BLaER1 treated with 17β-estradiol and CSF1 and Interleukin-3, amounts not matched to agents 10 nM and 100 nM (cell line): ENCODE results near the gene SELENOI.
"Not testable (repeated sequence)": the region's sequence is repeated elsewhere in the genome, so short reads cannot be mapped to it uniquely, and the experiment has no call there.

Experiments
- H3K27ac ChIP-seq, 11 experiments: shearing (Covaris generic); formaldehyde crosslinking; 2 replicates each; pipeline ENCODE4 v1.8.1; 2022
- H3K27me3 ChIP-seq, 11 experiments: shearing (Covaris generic); formaldehyde crosslinking; 2 replicates each; pipeline ENCODE4 v1.8.1; 2022
- H3K36me3 ChIP-seq, 11 experiments: shearing (Covaris generic); formaldehyde crosslinking; 2 replicates each; pipeline ENCODE4 v1.8.1; 2022
- H3K4me1 ChIP-seq, 10 experiments: shearing (Covaris generic); formaldehyde crosslinking; 2 replicates each; pipeline ENCODE4 v1.8.1; 2022
- H3K4me2 ChIP-seq, 11 experiments: shearing (Covaris generic); formaldehyde crosslinking; 2 replicates each; pipeline ENCODE4 v1.8.1; 2022
- H3K4me3 ChIP-seq, 10 experiments: shearing (Covaris generic); formaldehyde crosslinking; 2 replicates each; pipeline ENCODE4 v1.8.1; 2022
- H3K9ac ChIP-seq, 11 experiments: shearing (Covaris generic); formaldehyde crosslinking; 2 replicates each; pipeline ENCODE4 v1.8.1; 2022
- H3K9me3 ChIP-seq, 11 experiments: shearing (Covaris generic); formaldehyde crosslinking; replicated peaks in 1 of 11; 2 replicates each; pipeline ENCODE4 v1.8.1; 2022
- H4K20me1 ChIP-seq, 11 experiments: shearing (Covaris generic); formaldehyde crosslinking; 2 replicates each; pipeline ENCODE4 v1.8.1; 2022
- Cebpa-rat ChIP-seq, 11 experiments: shearing (Covaris generic); IDR thresholded peaks; 2 replicates each; pipeline ENCODE4 v1.8.1; 2022

SELENOI gene

DNA sequence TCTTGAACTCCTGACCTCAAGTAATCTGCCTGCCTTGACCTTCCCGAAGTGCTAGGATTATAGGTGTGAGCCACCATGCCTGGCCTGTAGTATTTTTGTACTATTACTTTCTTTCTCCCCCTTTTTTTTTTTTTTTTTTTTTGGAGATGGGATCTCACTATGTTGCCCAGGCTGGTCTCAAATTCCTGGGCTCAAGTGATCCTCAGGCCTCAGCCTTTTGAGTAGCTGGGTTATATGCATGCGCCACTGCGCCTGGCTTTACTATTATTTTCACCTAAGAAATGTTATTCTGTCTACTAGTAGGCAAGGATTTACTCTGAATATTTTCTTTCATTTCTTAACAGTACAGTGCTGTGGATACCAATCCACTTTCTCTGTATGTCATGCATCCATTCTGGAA, 18.0 kb downstream of the SELENOI start:
- peaks cover 0 to 1% (median 0%) of the 10 kb centered on the region in 10 experiments; a peak in 1 of 20 replicates for H3K4me1 ChIP-seq
- no peak for TF ChIP-seq Cebpa-rat (IDR thresholded peaks at IDR 0.05)
- H3K36me3 ChIP-seq = peaks cover 52 to 97% (median 77%) of the 10 kb centered on the region in 11 experiments
- no peak overlapping the region for H3K4me3 ChIP-seq
- peaks cover 0 to 13% (median 2%) of the 10 kb centered on the region in 11 experiments; a peak in 12 of 22 replicates for H3K9me3 ChIP-seq
- H4K20me1 ChIP-seq = peaks cover 9 to 72% (median 60%) of the 10 kb centered on the region in 11 experiments; a peak in 21 of 22 replicates
- H3K9ac ChIP-seq = no peak overlapping the region
- no peak overlapping the region for H3K4me2 ChIP-seq
- H3K27me3 ChIP-seq = no peaks in the 10 kb centered on the region
- no peak overlapping the region for H3K27ac ChIP-seq

DNA sequence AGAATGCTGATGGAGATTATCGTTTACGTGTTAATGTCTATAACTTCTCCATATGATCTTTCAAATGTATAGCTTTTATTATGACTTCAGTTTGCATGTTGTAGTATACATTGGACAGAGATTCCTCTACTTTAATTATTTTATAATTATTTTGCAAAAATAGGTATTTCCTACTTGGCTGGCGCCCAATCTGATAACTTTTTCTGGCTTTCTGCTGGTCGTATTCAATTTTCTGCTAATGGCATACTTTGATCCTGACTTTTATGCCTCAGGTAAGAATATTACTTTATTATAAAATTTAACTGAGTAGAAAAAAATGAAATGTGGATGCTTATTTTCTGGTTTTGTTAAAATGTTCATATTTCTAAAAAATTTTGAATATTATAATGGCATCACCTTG, 18.7 kb downstream of the SELENOI start:
- Histone ChIP-seq H3K36me3 (peaks cover 58 to 97% (median 77%) of the 10 kb centered on the region in 11 experiments), H3K9me3 (peaks cover 5 to 20% (median 9%) of the 10 kb centered on the region in 11 experiments; a peak in 16 of 22 replicates), H3K4me1 (no peaks in the 10 kb centered on the region), H3K9ac (no peak overlapping the region), H3K4me3 (no peak overlapping the region), H4K20me1 (peaks cover 9 to 65% (median 52%) of the 10 kb centered on the region in 11 experiments; a peak in 20 of 22 replicates), H3K27ac (no peak overlapping the region), H3K27me3 (no peaks in the 10 kb centered on the region), H3K4me2 (no peak overlapping the region)
- TF ChIP-seq Cebpa-rat (IDR thresholded peaks at IDR 0.05) = no peak

DNA sequence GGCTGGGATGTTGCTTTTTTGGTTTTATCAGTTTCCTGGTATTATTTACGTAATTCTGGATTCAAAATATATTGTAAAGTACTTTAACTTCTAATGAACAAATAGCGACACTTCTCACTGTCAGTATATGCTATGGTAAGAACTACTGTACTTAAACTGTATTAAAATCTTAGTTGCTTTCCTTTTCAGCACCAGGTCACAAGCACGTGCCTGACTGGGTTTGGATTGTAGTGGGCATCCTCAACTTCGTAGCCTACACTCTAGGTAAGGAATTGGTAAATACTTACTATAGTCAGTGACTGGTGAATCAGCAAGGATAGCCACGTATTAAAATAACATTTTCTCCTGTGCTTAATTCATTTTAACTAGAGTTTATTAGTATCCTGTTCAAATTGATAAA, 21.0 kb downstream of the SELENOI start:
- H3K36me3 ChIP-seq = peaks cover 52 to 81% (median 73%) of the 10 kb centered on the region in 11 experiments
- TF ChIP-seq Cebpa-rat (IDR thresholded peaks at IDR 0.05) = no peak
- no peak overlapping the region for H3K4me3 ChIP-seq
- no peak overlapping the region for H3K9ac ChIP-seq
- H3K4me1 ChIP-seq = peaks cover 0 to 1% (median 0%) of the 10 kb centered on the region in 10 experiments; a peak in 3 of 20 replicates
- peaks cover 9 to 33% (median 15%) of the 10 kb centered on the region in 11 experiments; a peak in 18 of 22 replicates for H3K9me3 ChIP-seq
- no peak overlapping the region for H3K4me2 ChIP-seq
- no peak overlapping the region for H3K27ac ChIP-seq
- peaks cover 0 to 42% (median 31%) of the 10 kb centered on the region in 11 experiments; a peak in 19 of 22 replicates for H4K20me1 ChIP-seq
- no peaks in the 10 kb centered on the region for H3K27me3 ChIP-seq

DNA sequence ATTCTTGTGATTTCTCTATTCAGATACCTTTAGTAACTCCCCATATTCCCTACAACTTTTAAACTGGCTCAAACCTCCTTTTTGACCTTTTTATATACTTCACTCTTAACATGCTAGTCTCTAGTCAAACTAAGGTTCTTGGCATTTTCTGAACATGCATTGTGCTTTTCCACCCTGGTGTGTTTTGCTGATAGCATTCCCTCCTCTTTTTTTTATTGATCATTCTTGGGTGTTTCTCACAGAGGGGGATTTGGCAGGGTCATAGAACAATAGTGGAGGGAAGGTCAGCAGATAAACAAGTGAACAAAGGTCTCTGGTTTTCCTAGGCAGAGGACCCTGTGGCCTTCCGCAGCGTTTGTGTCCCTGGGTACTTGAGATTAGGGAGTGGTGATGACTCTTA, 23.7 kb downstream of the SELENOI start:
- Histone ChIP-seq H3K4me1 (peaks cover 0 to 28% (median 17%) of the 10 kb centered on the region in 10 experiments; a peak in 10 of 20 replicates), H4K20me1 (peaks cover 0 to 17% (median 7%) of the 10 kb centered on the region in 11 experiments; a peak in 10 of 22 replicates), H3K9me3 (peaks cover 9 to 37% (median 22%) of the 10 kb centered on the region in 11 experiments; a peak in 18 of 22 replicates), H3K36me3 (peaks cover 77 to 83% (median 81%) of the 10 kb centered on the region in 11 experiments)
- not testable (repeated sequence) for H3K4me3 ChIP-seq, H3K4me2 ChIP-seq, H3K27ac ChIP-seq, H3K9ac ChIP-seq, H3K27me3 ChIP-seq

DNA sequence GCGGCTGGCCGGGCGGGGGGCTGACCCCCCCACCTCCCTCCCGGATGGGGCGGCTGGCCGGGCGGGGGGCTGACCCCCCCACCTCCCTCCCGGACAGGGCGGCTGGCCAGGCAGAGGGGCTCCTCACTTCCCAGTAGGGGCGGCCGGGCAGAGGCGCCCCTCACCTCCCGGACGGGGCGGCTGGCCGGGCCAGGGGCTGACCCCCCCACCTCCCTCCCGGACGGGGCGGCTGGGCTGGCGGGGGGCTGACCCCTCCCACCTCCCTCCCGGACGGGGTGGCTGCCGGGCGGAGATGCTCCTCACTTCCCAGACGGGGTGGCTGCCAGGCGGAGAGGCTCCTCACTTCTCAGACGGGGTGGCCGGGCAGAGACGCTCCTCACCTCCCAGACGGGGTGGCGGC, 25.0 kb downstream of the SELENOI start:
- Histone ChIP-seq H3K36me3 (peaks cover 79 to 83% (median 82%) of the 10 kb centered on the region in 11 experiments), H3K4me1 (peaks cover 0 to 40% (median 20%) of the 10 kb centered on the region in 10 experiments; a peak in 10 of 20 replicates), H3K9me3 (peaks cover 9 to 40% (median 27%) of the 10 kb centered on the region in 11 experiments; a peak in 18 of 22 replicates)
- H3K27ac ChIP-seq, H3K4me2 ChIP-seq, H3K27me3 ChIP-seq, H3K4me3 ChIP-seq, H4K20me1 ChIP-seq, H3K9ac ChIP-seq: not testable (repeated sequence)

DNA sequence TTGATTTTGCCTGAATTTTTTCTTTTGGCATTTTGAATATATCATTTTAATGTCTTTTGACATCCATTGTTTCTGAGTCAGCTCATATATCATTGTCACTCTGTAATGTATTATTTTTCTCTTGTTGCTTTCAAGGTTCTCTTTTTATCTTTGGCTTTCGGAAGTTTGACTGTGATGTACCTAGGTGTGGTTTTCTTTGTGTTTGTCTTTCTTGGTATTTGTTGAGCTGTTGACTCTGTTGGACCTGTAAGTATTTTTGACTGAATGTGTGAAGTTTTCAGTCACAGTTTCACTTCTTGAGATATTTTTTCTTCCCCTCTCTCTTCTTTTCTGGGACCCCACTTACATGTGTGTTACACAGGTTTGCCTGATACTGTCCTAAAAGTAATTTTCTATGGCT, 30.9 kb downstream of the SELENOI start:
- 0 out of 22 replicates have a peak overlapping the region, but pooled peaks of 1 of the 11 experiments have one; percentile 40 for H3K4me2 ChIP-seq
- peaks cover 3 to 59% (median 23%) of the 10 kb centered on the region in 10 experiments; a peak in 16 of 20 replicates for H3K4me1 ChIP-seq
- H3K36me3 ChIP-seq = peaks cover 81 to 100% (median 93%) of the 10 kb centered on the region in 11 experiments
- H3K9me3 ChIP-seq = peaks cover 0 to 35% (median 15%) of the 10 kb centered on the region in 11 experiments; a peak in 18 of 22 replicates
- no peak overlapping the region for H3K9ac ChIP-seq
- H3K4me3 ChIP-seq = no peak overlapping the region
- no peak overlapping the region for H3K27ac ChIP-seq
- peaks cover 0 to 7% (median 0%) of the 10 kb centered on the region in 11 experiments; a peak in 2 of 22 replicates for H4K20me1 ChIP-seq
- H3K27me3 ChIP-seq = no peaks in the 10 kb centered on the region
- no peak for TF ChIP-seq Cebpa-rat (IDR thresholded peaks at IDR 0.05)

DNA sequence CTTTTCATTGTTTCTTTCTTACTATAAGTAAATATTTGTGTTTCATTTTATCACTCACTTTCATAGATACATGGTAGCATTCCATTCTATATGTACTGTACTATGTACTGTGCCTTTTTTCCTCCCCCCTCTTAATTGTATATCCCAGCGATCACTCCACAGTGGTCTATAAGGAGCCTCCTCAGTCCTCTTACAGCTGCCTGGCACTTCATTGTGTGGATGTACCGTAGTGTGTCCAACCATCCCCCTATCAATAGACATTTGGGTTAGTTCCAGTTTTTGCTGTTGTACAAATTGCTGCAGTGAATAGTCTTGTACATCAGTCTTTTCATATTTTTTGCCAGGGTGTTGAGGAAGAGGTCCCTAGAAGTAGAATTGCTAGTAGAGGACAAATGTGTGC, 34.3 kb downstream of the SELENOI start:
- Histone ChIP-seq H3K4me3 (no peak overlapping the region), H3K4me1 (peaks cover 5 to 30% (median 18%) of the 10 kb centered on the region in 10 experiments; a peak in 17 of 20 replicates), H3K27ac (no peak overlapping the region), H3K9ac (no peak overlapping the region), H3K36me3 (peaks cover 55 to 100% (median 91%) of the 10 kb centered on the region in 11 experiments), H3K9me3 (peaks cover 0 to 19% (median 7%) of the 10 kb centered on the region in 11 experiments; a peak in 7 of 22 replicates), H4K20me1 (peaks cover 0 to 7% (median 0%) of the 10 kb centered on the region in 11 experiments; a peak in 1 of 22 replicates), H3K27me3 (no peaks in the 10 kb centered on the region), H3K4me2 (no peak overlapping the region)
- no peak for TF ChIP-seq Cebpa-rat (IDR thresholded peaks at IDR 0.05)

DNA sequence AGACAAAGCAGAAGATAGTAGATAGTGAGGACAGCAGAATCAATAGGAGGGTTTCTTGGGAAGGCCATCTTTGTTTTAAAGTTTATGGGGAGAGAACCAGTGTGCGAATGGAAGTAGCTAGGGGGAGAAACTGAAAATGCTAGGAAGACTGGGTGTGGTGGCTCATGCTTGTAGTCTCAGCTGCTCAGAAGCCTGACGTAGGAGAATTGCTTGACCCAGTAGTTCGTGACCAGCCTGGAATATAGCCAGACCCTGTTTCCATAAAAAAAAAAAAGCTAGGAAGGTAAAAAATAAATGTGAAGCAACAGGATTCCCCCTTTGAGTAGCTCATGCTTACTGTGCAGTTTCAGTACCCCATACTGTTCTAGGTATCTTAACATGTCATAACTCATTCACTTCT, 36.6 kb downstream of the SELENOI start:
- no peak for TF ChIP-seq Cebpa-rat (IDR thresholded peaks at IDR 0.05)
- Histone ChIP-seq H3K9ac (no peak overlapping the region), H3K27me3 (no peaks in the 10 kb centered on the region), H4K20me1 (peaks cover 0 to 7% (median 0%) of the 10 kb centered on the region in 11 experiments; a peak in 1 of 22 replicates), H3K27ac (0 out of 22 replicates have a peak overlapping the region, but pooled peaks of 1 of the 11 experiments have one; percentile 21), H3K36me3 (peaks cover 56 to 100% (median 91%) of the 10 kb centered on the region in 11 experiments), H3K4me3 (no peak overlapping the region), H3K4me1 (peaks cover 0 to 30% (median 8%) of the 10 kb centered on the region in 10 experiments; a peak in 14 of 20 replicates), H3K4me2 (peak overlapping the region in 4 of 11 experiments; percentile 10 to 67 (median 62); a peak in 7 of 22 replicates), H3K9me3 (no peaks in the 10 kb centered on the region)

DNA sequence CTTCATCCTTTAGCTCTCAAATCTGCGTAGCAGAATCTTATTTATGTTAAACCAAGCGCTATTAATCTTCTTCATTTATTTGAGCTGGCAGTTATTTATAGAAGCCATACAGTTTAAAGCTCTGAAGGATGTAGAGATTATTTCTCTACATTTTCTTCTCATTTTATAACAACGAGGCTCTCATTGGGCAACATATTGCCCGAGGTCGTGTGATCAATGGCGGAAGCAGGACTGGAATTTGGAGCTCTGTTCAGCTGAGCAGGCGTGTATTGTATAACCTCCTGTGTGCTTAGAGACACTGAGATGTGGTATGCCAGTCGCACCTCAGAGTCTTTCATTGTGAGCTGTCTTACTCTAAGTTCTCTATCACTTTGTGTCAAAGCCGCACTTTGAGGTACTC, 38.2 kb downstream of the SELENOI start:
- Histone ChIP-seq H3K27ac (no peak overlapping the region), H3K4me1 (peaks cover 0 to 30% (median 4%) of the 10 kb centered on the region in 10 experiments; a peak in 8 of 20 replicates), H4K20me1 (0 out of 22 replicates have a peak, but pooled peaks cover 0 to 5% (median 0%) of the 10 kb centered on the region in 11 experiments), H3K4me3 (no peak overlapping the region), H3K27me3 (no peaks in the 10 kb centered on the region), H3K36me3 (peaks cover 56 to 100% (median 91%) of the 10 kb centered on the region in 11 experiments), H3K9me3 (no peaks in the 10 kb centered on the region), H3K4me2 (no peak overlapping the region), H3K9ac (no peak overlapping the region)
- no peak for TF ChIP-seq Cebpa-rat (IDR thresholded peaks at IDR 0.05)
